Stimulated activated CD8-positive, alpha-beta memory T cell treated with anti-CD3 and anti-CD28 coated beads, Interleukin-12 subunit alpha, Interleukin-12 subunit beta, amount 100 ng/mL, for 1 hour (primary cell): ENCODE data around the gene OR2A5.
"Not testable (repeated sequence)": the region's sequence is repeated elsewhere in the genome, so short reads cannot be mapped to it uniquely, and the experiment has no call there.

Experiments used
- DNase-seq: peaks from one replicate; pipeline ENCODE4 v3.0.0-alpha.2; 2020; ENCODE audit warnings: low read depth

The OR2A5 gene

DNA sequence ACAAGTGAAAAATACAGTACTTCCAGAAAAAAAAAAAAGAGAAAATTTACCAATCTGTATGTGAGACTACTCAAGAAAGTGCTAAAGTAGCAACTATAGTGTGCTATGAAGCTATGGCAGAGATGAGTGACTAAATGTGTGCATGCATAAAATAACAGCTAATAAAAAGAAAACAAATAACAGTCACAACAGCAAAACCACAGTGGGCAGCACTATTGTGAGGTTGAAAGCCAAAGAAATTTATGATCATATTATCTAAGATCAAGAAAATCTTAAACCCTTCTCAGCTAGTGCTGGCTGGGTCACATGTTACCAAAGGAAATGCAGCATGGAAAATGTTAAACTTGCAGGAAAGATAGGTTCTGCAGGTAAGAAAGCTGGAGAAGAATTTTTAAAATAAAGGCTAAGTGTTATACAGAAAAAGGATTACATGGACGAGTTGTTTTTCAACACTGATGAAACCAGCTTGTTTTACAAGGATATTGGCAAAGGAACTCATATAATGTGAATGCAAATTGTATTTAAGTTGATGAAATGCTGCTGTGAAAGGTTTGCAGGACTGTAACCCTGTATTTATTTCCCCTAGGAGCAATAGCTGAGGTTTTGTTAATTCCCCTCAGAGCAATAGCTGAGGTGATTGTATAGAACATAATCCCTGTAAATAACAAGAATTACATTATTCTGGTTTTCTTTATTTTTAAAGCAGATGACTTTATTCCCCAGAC lies 15.6 kb upstream of the OR2A5 start:
- no peak for DNase-seq

DNA sequence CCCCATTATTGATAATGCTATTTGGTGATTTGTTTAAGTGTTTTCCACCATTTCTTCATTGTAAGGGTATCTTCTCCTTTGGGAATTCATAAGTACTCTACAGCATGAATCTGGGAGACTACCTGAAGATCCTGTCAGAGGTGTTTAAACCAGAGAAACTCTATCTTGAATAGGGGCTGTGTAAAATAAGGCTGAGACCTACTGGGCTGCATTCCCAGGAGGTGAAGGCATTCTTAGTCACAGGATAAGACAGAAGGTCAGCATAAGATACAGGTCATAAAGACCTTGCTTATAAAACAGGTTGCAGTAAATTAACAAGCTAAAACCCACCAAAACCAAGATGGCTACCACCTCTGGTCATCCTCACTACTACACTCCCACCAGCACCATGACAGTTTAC lies 13.4 kb upstream of the OR2A5 start:
- no peak for DNase-seq

DNA sequence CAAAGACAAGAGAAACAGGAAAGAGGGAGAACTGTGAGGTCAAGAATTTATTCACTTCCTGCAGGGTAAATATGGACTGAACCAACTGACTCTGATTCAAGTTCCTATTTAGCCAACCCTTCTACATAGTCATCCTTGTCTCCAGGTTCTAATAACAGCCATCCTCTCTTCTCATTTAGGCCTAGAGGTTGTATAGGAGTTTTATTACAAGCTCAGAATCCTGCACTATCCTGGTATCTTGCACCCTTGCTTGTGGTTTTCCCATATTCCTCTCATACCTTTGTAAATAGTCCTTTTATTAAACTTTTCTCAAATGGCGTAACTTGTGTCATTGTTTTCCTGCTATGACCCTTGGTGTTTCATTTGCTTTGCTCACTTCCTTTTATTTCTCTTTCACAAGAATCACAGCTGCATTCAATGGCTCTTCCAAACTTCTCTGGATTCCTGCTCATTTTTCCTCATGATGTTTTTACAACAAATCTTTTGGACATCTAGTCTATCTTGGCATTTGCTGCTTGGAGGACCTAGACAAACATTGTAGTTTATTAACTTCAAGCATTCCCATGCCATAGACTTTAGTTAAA lies 12.4 kb upstream of the OR2A5 start:
- DNase-seq: no peak

DNA sequence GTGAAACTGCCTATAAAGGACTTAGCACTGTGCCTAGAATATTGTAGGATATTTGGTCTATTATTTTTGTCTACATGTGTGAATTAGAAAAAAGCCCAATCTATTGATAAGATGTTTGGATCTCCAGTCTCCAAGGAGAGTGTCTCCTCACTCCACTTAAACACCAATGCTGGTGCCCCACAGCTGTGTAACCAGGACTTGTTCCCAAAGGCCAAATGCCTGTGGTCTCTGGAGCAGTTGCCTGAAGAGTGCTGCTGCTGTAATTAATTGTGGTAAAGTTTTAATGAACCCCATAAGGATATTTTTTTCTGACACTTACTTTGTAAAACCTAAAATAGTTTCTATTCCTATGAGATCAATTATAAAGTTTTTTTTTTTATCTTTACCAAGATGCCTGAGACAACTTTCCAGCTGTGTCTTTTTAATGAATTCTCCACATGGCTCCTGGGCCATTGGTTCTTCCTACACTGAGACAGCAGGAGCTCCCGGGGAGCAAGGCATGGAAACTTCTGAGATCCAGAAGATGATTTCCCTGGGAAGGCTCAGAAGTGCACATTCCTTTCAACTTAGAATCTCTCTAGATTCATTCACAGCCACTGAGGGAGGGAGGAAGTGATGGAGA lies 11.2 kb upstream of the OR2A5 start:
- no peak for DNase-seq

DNA sequence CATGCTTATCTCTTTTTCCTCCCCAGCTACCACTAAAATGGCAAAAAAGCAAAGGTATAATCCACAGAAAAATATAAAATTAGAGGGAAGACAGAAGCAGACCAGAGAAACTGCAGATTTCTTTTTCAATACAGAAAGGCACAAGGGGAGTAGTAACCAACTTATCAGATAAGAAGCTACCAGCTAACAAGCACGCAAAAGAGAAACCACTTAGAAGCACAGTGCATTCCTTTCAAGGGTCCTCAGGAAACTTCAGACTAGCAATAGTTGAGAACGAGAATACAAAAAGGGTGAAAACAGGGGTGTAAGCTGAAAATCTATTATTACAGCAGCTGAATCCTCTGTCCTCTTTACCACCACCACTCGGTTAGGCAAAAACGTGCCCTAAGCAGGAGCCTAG lies 9.9 kb upstream of the OR2A5 start:
- DNase-seq: no peak

DNA sequence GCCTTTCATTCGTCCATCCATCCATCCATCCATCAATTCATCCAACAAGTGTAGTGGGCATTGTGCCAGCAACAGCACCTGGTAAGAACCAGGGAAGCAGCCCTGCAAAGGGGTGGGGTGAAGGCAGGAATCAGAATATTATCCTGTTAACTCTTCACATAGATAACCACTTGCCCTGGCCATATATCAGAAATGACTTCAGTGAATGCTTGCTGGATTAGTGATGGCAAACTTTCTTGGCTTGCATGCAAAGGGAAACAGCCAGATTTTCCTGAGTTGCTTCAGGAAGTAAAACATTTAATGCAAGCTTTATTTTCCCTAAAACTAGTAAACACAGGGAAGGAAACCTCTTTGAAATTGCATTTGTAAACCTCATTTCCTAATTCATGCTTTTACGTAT lies 743 bp downstream of the OR2A5 start:
- no peak for DNase-seq

DNA sequence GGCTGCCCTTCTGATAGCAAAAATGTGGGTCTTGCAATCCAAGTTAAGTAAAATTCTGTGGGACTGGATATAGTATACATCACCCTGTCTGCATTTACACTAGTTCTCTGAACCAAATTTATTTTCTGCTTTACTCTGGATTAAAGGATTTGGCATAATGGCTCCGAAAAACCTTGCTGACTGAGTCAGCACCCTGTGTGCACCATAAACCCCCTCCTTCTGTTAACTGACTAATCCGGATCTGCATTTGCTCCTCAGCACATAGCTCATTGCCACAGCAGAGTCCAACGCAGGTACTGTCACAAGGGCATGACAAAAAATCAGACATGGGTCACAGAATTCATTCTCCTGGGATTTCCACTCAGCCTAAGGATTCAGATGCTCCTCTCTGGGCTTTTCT lies 1.3 kb downstream of the OR2A5 start:
- no peak for DNase-seq

DNA sequence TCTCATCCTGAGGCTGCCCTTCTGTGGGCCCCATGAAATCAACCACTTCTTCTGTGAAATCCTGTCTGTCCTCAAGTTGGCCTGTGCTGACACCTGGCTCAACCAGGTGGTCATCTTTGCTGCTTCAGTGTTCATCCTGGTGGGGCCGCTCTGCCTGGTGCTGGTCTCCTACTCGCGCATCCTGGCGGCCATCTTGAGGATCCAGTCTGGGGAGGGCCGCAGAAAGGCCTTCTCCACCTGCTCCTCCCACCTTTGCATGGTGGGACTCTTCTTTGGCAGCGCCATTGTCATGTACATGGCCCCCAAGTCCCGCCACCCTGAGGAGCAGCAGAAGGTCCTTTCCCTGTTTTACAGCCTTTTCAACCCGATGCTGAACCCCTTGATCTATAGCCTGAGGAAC lies 2.1 kb downstream of the OR2A5 start:
- DNase-seq: not testable (repeated sequence)

DNA sequence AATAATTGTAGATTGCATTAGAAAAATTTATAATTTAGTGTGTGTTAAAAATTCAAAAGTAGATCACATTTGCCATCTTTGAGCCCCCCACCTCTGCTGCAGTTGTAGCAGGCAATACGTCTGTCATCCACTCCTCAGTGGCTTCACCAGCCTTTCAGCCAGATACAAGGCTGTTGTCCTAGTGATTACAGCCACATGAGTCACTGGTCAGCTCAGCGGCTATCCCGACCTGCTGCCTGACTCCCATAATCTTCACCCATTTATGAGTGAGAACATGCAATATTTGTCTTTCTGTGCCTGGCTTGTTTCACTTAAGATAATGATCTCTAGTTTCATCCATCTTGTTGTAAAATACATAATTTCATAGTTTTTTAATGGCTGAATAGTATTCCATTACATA lies 9.2 kb downstream of the OR2A5 start:
- DNase-seq: no peak

DNA sequence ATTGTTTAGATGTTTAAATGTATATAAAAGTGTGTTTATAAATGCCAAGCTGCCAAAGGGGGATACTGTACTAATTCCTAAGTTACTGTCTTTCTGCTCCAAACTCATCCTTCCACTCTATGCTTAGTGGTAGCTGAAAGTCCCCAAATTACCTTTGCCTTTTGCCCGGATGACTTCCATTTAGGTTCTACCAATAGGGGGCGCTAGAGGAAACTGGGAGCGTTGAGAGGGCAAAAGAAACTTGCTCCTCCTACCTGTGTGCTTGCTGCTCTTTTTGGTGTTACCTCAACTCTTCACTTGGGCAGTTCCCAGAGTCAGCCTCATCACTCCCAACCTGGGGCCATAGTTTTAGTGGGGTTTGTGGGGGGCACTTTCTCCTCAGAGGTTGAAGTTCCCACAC lies 15.0 kb downstream of the OR2A5 start:
- no peak for DNase-seq

DNA sequence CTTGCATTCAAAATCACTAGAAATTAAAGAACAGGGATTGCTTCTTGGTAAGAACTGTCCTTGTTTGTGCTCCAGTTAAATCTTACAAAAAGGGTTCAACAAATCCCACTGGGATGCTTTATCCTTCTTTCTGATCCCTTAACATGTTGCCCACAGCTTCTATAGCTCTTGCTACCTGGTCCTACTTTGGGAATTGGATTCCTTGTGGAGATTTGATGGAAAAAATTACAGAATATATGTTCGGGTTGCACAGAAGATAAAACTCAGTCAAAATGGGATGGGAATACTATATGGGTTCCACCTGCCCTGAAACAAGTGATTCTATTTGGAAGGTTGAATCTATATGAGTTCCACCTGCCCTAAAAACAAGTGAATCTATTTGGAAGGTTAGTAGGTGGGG lies 20.8 kb downstream of the OR2A5 start, which contains the start of gene OR2A25:
TSS of gene OR2A25 (plus strand) at position 301 of the 400 bp plus-strand sequence. CDS start 4,409 bp downstream, outside the sequence.
- DNase-seq: no peak

DNA sequence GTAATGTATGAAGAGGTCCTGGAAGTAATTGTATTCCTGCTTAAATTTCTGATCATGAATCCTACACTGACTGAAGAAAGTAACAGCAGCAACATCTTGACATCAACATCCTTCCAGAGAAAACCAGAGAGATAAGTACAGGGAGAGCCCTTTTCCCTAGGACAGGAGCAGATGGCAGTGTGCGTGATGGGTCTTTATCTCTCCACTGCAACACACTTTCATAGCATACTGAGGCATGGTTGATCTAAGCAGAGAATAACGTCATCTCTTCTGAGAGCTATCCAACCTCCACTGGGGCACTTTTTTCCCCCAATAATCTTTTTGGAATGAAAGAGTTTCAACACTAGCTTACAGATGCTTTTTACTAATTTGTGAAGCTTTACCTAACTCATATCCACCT lies 21.2 kb downstream of the OR2A5 start:
- DNase-seq: no peak

DNA sequence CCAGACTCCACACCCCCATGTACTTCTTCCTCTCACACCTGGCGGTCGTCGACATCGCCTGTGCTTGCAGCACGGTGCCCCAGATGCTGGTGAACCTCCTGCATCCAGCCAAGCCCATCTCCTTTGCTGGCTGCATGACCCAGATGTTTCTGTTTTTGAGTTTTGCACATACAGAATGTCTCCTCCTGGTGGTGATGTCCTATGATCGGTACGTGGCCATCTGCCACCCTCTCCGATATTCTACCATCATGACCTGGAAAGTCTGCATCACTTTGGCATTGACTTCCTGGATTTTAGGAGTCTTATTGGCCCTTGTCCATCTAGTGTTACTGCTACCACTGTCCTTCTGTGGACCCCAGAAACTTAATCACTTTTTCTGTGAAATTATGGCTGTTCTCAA lies 25.6 kb downstream of the OR2A5 start:
- no peak for DNase-seq

DNA sequence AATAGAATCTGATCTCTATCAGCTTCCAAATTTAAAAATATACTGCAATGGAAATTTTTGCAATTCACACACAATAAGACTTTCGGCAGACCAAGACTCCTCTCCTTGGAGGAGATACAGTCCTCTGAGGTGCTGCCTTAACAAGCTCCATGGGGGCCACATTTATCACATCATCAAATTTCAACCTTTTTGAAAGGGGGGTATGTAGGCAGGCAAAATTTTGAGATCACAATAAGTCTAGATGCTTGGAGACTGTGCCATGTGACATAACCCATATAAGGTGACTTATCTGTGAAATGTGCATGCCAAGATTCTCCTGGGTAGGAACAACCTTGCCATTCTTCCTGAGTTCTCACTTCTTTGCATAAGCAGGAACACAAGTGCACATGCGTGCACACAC lies 37.2 kb downstream of the OR2A5 start, which contains the start of gene OR2A12:
TSS of gene OR2A12 (plus strand) at position 301 of the 400 bp plus-strand sequence. CDS start 8,830 bp downstream, outside the sequence.
- no peak for DNase-seq

DNA sequence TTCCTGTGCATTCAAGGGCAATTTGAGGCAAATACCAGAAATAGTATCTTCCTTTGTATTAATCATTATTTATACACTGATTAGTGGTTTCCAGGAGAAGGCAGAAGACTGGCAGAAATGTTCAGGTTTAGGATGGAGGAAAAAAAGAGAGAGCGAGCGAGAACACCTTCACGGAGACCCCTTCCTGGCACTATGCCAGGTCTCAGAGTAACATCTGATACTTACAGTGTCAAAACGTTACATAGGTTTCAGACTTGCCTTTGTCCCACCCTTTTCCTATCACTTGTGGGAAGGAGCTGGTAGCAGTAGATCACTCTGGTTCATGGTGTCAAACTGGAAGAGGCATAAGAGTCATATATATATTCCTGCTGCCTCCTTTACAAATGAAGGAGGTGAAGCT lies 38.0 kb downstream of the OR2A5 start:
- DNase-seq: no peak

DNA sequence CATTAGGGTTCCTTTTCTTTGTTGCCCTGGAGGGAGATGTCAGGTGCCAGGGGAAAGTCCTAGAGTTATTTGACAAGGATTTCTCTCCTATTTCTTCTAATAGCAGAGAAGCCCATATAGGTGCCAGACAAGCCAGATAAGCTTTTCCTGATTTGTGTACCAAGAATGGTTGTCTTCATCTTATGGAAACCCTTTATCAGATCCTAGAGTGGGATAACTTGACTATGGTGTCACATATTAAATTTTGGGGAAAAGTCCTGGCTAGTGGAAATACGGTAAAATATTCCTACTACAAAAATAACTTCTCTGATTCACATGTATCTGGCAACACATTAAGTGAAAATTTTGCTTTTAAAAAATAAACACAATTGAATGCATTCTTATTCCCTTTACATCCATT lies 38.5 kb downstream of the OR2A5 start:
- no peak for DNase-seq

DNA sequence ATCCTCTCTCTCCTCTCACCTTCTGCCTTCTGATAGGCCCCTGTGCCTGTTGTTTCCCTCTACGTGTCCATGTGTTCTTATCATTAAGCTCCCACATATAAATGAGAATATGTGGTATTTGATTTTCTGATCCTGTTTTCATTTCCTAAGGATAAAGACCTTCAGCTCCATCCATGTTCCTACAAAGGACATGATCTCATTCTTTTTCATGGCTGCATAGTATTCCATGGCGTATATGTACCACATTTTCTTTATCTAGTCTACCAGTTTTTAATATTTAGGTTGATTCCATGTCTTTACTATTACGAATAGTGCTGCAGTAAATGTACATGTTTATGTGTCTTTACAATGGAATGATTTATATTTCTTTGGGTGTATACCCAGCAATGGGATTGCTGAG lies 41.9 kb downstream of the OR2A5 start:
- DNase-seq: no peak

DNA sequence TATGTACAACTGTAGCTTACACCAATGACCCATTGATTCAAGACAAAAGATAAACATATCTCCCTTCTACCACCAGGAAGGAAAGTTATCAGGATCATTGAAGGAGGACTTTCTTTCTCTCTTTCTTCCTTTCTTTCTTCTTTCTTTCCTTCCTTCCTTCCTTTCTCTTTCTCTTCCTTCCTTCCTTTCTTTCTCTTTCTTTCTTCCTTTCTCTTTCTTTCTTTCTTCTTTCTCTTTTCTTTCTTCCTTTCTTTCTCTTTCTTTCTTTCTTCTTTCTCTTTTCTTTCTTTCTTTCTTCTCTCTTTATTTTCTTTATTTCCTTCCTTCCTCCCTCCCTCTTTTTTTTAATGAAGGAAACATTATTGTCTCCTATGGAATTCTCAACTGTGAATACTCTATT lies 50.0 kb downstream of the OR2A5 start:
- DNase-seq: no peak

DNA sequence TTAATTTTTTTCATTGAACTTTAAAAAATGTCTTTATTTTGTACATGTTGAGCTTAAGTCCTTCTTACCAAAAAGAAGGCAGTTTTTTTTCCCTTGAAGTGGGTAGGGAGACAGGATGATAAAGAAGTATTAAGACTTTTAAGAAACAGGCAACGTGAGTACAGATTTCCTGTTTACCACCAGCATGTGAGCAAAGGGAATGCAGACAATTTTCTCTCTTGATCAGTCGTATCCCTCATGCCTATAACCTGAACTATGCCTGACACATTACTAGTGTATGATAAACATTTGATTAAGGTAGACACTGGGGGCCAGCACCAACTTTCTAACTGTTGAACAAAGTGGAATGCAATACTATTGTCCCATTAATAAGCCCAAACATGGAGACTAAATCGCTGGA lies 51.9 kb downstream of the OR2A5 start:
- DNase-seq: no peak

DNA sequence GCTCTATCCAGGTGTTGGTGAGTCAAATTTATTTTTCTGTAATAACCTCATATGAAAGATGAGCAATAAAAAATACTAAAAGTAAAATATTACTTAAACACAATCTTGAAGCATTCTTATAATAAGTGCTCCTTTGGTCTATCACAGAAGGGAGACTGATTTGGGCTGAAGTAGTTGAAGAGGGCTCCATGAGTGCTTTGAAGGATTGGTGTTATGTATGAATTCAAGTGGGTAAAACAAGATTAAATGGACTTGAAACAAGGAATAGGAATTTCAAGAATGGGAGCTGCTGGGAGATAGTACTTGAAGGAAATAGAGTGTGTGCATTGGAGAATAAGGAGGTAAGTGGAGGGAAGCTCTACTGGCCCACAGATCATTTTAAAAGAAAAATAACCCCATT lies 53.3 kb downstream of the OR2A5 start:
- no peak for DNase-seq

DNA sequence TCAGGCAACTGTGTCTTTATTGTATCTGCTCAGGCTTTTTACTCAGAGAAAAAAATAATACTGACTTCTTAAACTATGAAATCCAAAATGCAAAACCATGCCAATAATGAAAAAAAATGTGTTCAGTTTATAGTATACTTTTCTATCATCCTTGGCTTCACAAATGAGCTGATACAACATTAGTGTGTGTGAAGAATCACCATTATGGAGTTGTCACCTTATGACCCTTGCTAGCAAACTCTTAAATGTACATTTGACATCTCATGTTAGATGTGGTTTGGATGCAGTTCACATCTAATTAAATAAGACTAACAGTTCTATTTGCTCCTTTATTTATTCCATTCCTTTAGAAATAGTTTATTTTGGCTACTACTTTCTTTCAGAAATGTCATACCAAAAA lies 56.5 kb downstream of the OR2A5 start:
- no peak for DNase-seq
